GM23248 (cell line): ENCODE measurements around the gene SPATS2L.

Source experiments
- EZH2 ChIP-seq: fragments of 200-600 bp; sonication (generic); IDR thresholded peaks from 2 replicates; pipeline ENCODE4 v1.6.1; 2018; ENCODE audit warnings: antibody characterized with exemption, mild to moderate bottlenecking; ENCODE audit not compliant: insufficient read depth, poor library complexity, severe bottlenecking
- EZH2phosphoT487 ChIP-seq: fragments of 200-600 bp; sonication (generic); IDR thresholded peaks from 2 replicates; pipeline ENCODE4 v1.6.1; 2018; ENCODE audit warnings: antibody characterized with exemption, moderate library complexity, mild to moderate bottlenecking, low read depth; ENCODE audit not compliant: insufficient read depth

DNA sequence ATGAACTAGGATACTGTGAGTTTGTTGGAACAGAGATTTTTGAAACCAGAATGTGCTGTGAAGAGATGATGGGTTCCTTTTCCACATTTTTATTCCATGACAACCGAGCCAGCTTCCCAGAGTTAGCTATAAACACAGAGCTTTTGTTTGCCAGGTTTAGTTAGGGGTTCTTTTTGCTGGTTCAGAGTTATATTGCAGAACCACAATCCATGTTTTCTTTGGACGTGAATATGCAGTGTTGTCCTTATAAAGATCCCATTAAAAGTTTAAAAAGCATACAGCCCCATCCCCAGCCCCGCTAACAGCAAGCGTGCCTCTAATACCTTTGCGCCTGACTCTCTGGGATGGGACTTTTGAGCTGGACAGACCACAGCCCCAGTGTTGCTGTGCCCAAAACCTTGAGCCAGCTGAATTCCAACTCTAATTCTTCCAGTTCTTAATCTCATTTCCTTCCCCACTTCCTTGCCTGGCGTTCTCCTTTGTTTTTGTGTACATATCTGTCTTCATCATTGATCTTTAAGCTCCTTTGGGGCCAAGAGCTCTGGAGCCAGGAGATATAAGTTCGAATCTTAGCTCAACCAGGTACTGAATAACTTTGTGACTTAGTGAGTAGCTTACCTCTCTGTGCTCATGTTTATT, 72.3 kb downstream of the SPATS2L start:
- no peak for TF ChIP-seq EZH2
- no peak for TF ChIP-seq EZH2phosphoT487
